DND-41 (cell line): ENCODE results near the gene ME2.

ENCODE experiments used
- EZH2 ChIP-seq: IDR thresholded peaks from 3 replicates; pipeline ENCODE4 v1.6.1; 2012; ENCODE audit warnings: borderline replicate concordance, low read depth, mild to moderate bottlenecking, moderate library complexity, low read length, inconsistent platforms; ENCODE audit not compliant: severe bottlenecking
- TF ChIP-seq, protein P1 (sequence below): IDR thresholded peaks from 2 replicates; pipeline ENCODE4 v1.5.1; 2012; ENCODE audit warnings: borderline replicate concordance, low read length, moderate library complexity, mild to moderate bottlenecking; ENCODE audit not compliant: poor library complexity, severe bottlenecking; ENCODE audit errors: extremely low read depth

DNA sequence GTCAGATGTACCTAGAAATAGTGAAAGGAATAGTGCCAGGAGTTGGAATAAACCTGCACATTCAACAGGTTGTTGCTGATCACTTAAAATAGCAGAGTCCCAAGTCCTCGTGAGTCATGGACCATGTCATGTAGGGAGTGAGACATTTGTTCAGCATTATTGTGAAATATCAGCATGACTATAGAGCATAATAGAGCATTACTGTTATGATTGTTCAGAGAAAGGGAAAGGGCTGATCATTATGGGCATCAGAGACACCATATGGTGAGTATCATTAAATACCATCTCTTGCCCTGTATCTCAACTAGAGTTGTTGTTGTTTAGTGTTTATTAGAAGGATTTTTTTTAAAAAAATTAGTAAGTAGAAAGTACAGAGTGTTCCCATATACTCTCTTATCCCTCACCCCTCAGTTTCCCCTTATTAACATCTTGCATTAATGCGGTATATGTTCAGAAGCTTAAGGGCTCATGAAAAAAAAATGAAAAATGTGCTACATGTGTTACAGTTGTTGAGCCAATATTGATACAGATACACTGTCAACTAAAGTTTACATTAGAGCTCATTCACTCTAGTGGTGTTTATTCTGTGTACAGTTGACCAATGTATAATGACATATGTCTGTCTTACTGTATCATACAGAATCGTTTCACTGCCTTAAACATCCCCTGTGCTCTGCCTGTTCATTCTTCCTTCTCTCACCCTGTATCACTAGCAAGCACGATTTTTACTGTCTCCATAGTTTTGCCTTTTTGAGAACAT lies 94.6 kb downstream of the ME2 start:
- TF ChIP-seq, protein P1, sequence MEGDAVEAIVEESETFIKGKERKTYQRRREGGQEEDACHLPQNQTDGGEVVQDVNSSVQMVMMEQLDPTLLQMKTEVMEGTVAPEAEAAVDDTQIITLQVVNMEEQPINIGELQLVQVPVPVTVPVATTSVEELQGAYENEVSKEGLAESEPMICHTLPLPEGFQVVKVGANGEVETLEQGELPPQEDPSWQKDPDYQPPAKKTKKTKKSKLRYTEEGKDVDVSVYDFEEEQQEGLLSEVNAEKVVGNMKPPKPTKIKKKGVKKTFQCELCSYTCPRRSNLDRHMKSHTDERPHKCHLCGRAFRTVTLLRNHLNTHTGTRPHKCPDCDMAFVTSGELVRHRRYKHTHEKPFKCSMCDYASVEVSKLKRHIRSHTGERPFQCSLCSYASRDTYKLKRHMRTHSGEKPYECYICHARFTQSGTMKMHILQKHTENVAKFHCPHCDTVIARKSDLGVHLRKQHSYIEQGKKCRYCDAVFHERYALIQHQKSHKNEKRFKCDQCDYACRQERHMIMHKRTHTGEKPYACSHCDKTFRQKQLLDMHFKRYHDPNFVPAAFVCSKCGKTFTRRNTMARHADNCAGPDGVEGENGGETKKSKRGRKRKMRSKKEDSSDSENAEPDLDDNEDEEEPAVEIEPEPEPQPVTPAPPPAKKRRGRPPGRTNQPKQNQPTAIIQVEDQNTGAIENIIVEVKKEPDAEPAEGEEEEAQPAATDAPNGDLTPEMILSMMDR: no peak
- no peak for TF ChIP-seq EZH2
